ENCODE results near the gene DDAH1. TPM values are rescaled to one million over a fixed set of nuclear protein-coding genes. Genes with fewer than 3 reads are reported as not detected.
A peak's percentile ranks its signal among the peaks of the same experiment; 100 is the strongest.

Gene DDAH1
- total and polyA plus RNA-seq, 2 of the 8 experiments (the other 6 are each of a cell fraction or from before 2014, with no cell fraction given) = 22.8 to 54.5 TPM

GRCh38 chr1:85387781-85388180, 77.2 kb downstream of the DDAH1 start:
- H3K9ac ChIP-seq (replicated peaks in 1 of 4; ENCODE audit: extremely low read depth in 1 of 4, low read depth in 3 of 4, low read length in 3 of 4) = no peak overlapping the region
- no peak overlapping the region for H2BK15ac ChIP-seq (ENCODE audit: low read length)
- H3K79me2 ChIP-seq (ENCODE audit: control insufficient read depth in 1 of 2, insufficient read depth in 2 of 2, low read length in 2 of 2) = no peaks in the 10 kb centered on the region
- H3K4me3 ChIP-seq (ENCODE audit: extremely low read depth in 1 of 4, insufficient read depth in 2 of 4, low read depth in 3 of 4, low read length in 4 of 4) = no peak overlapping the region
- no peak overlapping the region for H3K4ac ChIP-seq (replicated peaks; ENCODE audit: insufficient read length, low read depth, low read length)
- H3K36me3 ChIP-seq (ENCODE audit: control insufficient read depth in 2 of 4, insufficient read depth in 4 of 4, low read length in 3 of 4) = peaks cover 0 to 2% (median 0%) of the 10 kb centered on the region in 4 experiments; a peak in 2 of 8 replicates
- no peak overlapping the region for H3K14ac ChIP-seq (ENCODE audit: insufficient read length)
- no peak overlapping the region for H4K8ac ChIP-seq (ENCODE audit: extremely low read depth, insufficient read depth, low read length)
- WGBS, 2 experiments (ENCODE audit: extremely low coverage in 1 of 2, insufficient coverage in 1 of 2, insufficient read length in 1 of 2, insufficient replicate concordance in 2 of 2, low coverage in 1 of 2, low lambda C conversion rate in 2 of 2, missing lambda C conversion rate in 1 of 2) = 90% methylated on average over 2 of the region's 2 CpGs; no CpG with 5 or more reads in 1 of the 2 experiments
- ChIA-PET POLR2A (ENCODE audit: partially characterized antibody) (no interaction called here), CTCF (ENCODE audit: partially characterized antibody) (interaction anchor here (1.1 kb wide), 1 partner anchor 11 kb away, joined by 3 read pairs; no protein-coding TSS in a partner anchor)
- no peak overlapping the region for H2BK5ac ChIP-seq (ENCODE audit: low read depth, low read length)
- no peak overlapping the region for H3K4me2 ChIP-seq (ENCODE audit: insufficient read depth in 1 of 2, low read depth in 2 of 2, low read length in 2 of 2)
- no peaks in the 10 kb centered on the region; the same call in 1 of the 2 replicates for H3K79me1 ChIP-seq (ENCODE audit: low read depth, low read length)
- H2BK20ac ChIP-seq (ENCODE audit: low read length) = no peak overlapping the region
- H3K23me2 ChIP-seq (ENCODE audit: low read depth, low read length) = no peaks in the 10 kb centered on the region
- FAIRE-seq (no peak), DNase-seq (ENCODE audit: low read depth in 1 of 2, low spot score in 2 of 2) (no peak)
- H3K4me1 ChIP-seq (replicated peaks in 1 of 4; ENCODE audit: control insufficient read depth in 3 of 4, insufficient read depth in 4 of 4, low read length in 3 of 4) = peaks cover 0 to 1% (median under 1%) of the 10 kb centered on the region in 4 experiments; a peak in 2 of 7 replicates
- H2BK12ac ChIP-seq (ENCODE audit: low read depth, low read length) = no peak overlapping the region
- H3K18ac ChIP-seq (ENCODE audit: extremely low read depth, low read length) = no peak overlapping the region
- H4K91ac ChIP-seq (replicated peaks; ENCODE audit: insufficient read length, low read length) = no peak overlapping the region
- peaks cover 7 to 14% of the 10 kb centered on the region in 2 experiments; a peak in 1 of 4 replicates for H3K9me3 ChIP-seq (ENCODE audit: insufficient read depth in 2 of 2, low read depth in 1 of 2, low read length in 1 of 2)
- H4K20me1 ChIP-seq (replicated peaks in 1 of 2; ENCODE audit: control insufficient read depth in 1 of 2, insufficient read depth in 2 of 2, low read length in 2 of 2) = no peaks in the 10 kb centered on the region
- TF ChIP-seq TAF1 (IDR thresholded peaks at IDR 0.05; ENCODE audit: low read depth, low read length) (no peak), ZNF274 (IDR thresholded peaks at IDR 0.05; ENCODE audit: borderline replicate concordance, extremely low read depth, low read length) (peak; percentile 4; the same call in 1 of the 2 replicates), RFX5 (IDR thresholded peaks at IDR 0.05; ENCODE audit: borderline replicate concordance, low read depth, low read length) (no peak), RXRA (IDR thresholded peaks at IDR 0.05; ENCODE audit: insufficient read depth, low read depth, low read length) (no peak), EGR1 (IDR thresholded peaks at IDR 0.05; ENCODE audit: borderline replicate concordance, low read depth, low read length) (no peak), CTCF (IDR thresholded peaks at IDR 0.05; ENCODE audit: control extremely low read depth in 1 of 3, insufficient read depth in 1 of 3, low read depth in 1 of 3, low read length in 3 of 3) (no peak), POLR2AphosphoS5 (IDR thresholded peaks at IDR 0.05; ENCODE audit: low read depth, low read length) (no peak)
- no peak overlapping the region for H2BK120ac ChIP-seq (replicated peaks; ENCODE audit: low read depth, low read length)
- H2AFZ ChIP-seq (ENCODE audit: low read length) = no peak overlapping the region
- H4K5ac ChIP-seq (ENCODE audit: insufficient read length, low read depth, low read length) = no peak overlapping the region
- no peak overlapping the region for H3K23ac ChIP-seq (ENCODE audit: insufficient read length)
- H2AK5ac ChIP-seq (ENCODE audit: low read depth, low read length) = no peak overlapping the region
- no peak overlapping the region for H3K27ac ChIP-seq (ENCODE audit: low read depth, low read length)
- H3K27me3 ChIP-seq (replicated peaks in 1 of 4; ENCODE audit: control insufficient read depth in 3 of 4, extremely low read depth in 1 of 4, insufficient read depth in 3 of 4, low read length in 3 of 4) = no peaks in the 10 kb centered on the region
- no peak overlapping the region for H3K56ac ChIP-seq (replicated peaks; ENCODE audit: insufficient read length, low read depth, low read length)
